SJCRH30 (cell line): ENCODE results near the gene CD2AP. TPM values are rescaled to one million over a fixed set of nuclear protein-coding genes. Genes with fewer than 3 reads are reported as not detected.
"Not testable (repeated sequence)": the region's sequence is repeated elsewhere in the genome, so short reads cannot be mapped to it uniquely, and the experiment has no call there.

Experiments used
- DNase-seq, 2 experiments: peaks; one replicate each; pipeline ENCODE4 v3.0.0-alpha.2; 2015 to 2020
- H3K27ac ChIP-seq: fragments of 250-450 bp; sonication (Bioruptor Pico); 2 replicates; pipeline ENCODE4 v1.5.1; 2020; ENCODE audit warnings: mild to moderate bottlenecking, moderate library complexity
- H3K27me3 ChIP-seq: fragments of 250-450 bp; sonication (Bioruptor Pico); 2 replicates; pipeline ENCODE4 v1.5.1; 2020; ENCODE audit warnings: mild to moderate bottlenecking, moderate library complexity
- H3K36me3 ChIP-seq: fragments of 250-450 bp; sonication (Bioruptor Pico); 2 replicates; pipeline ENCODE4 v1.5.1; 2020; ENCODE audit warnings: mild to moderate bottlenecking, moderate library complexity
- H3K4me1 ChIP-seq: fragments of 250-450 bp; sonication (Bioruptor Pico); 2 replicates; pipeline ENCODE4 v1.5.1; 2020; ENCODE audit warnings: mild to moderate bottlenecking, moderate library complexity
- H3K4me3 ChIP-seq: fragments of 250-450 bp; sonication (Bioruptor Pico); 2 replicates; pipeline ENCODE4 v1.5.1; 2020; ENCODE audit warnings: mild to moderate bottlenecking, moderate library complexity
- H3K9me3 ChIP-seq: fragments of 250-450 bp; sonication (Bioruptor Pico); replicated peaks from 2 replicates; pipeline ENCODE4 v1.5.1; 2020; ENCODE audit warnings: mild to moderate bottlenecking, moderate library complexity
- total RNA-seq: library from RNA; depleted of rRNA; stranded (reverse); fragments of >200 nt; shearing (Covaris generic); gene quantifications from 2 replicates; pipeline ENCODE4 v1.2.3, GENCODE V29; 2014

Gene CD2AP
- total RNA-seq, 1 experiment from 2014 or later, result 11.6 TPM

DNA sequence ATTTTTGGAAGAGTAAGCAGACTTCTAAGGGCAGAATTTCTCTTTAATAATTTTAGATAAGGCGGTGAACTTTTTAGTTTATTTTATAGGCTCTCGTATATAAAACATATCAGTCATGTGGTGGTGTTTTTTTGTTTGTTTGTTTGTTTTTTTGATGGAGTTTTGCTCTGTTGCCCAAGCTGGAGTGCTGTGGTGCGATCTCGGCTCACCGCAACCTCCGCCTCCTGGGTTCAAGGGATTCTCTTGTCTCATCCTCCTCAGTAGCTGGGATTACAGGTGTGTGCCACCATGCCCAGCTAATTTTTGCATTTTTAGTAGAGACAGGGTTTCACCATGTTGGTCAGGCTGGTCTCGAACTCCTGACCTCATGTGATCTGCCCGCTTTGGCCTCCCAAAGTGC lies 3.6 kb downstream of the CD2AP start:
- not testable (repeated sequence) for H3K36me3 ChIP-seq, H3K4me3 ChIP-seq, H3K27ac ChIP-seq

DNA sequence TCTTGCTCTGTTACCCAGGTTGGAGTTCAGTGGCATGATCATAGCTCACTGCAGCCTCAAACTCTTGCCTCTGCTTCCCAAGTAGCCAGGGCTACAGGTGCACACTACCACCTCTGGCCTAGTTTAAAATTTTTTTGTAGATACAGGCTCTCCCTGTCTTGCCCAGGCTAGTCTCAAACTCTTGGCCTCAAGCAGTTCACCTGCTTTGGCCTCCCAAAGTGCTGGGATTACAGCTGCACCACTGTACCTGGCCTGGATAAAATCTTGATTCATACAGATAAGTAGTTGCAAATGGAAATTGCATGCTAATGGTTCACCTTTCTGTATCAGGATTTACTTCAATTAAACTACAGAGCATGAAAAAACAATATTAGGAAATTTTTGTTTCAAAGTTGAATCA lies 4.2 kb downstream of the CD2AP start:
- H3K4me3 ChIP-seq, result no peak overlapping the region
- H3K4me1 ChIP-seq, result no peaks in the 10 kb centered on the region
- H3K27me3 ChIP-seq, result peaks cover 4% of the 10 kb centered on the region; the same call in 1 of the 2 replicates
- H3K27ac ChIP-seq, result no peak overlapping the region
- DNase-seq, result no peak
- H3K9me3 ChIP-seq, result no peaks in the 10 kb centered on the region
- no peaks in the 10 kb centered on the region for H3K36me3 ChIP-seq

More for the DNA sequence above, 3.6 kb downstream of the CD2AP start:
- not testable (repeated sequence) for H3K9me3 ChIP-seq, H3K27me3 ChIP-seq, DNase-seq, H3K4me1 ChIP-seq

DNA sequence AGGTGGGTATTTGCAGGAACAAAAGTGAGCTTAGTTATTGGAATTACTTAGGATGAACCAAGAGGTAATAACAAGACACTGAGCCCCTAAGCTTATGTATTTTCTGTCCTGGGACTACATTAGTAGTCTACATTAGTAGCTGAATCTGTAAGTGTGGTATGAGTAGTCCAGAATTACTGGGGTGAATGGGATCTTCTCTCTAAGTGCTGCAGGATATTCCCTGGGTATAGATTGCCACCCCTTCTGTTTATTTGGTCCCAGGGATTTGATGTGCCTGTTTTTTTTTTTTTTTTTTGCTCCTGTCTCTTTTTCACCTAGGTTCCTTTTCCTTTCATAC lies 5.9 kb downstream of the CD2AP start:
- no peak overlapping the region for H3K4me3 ChIP-seq
- H3K36me3 ChIP-seq, result no peaks in the 10 kb centered on the region
- H3K27me3 ChIP-seq, result no peaks in the 10 kb centered on the region
- H3K9me3 ChIP-seq, result no peaks in the 10 kb centered on the region
- no peak for DNase-seq
- H3K4me1 ChIP-seq, result no peaks in the 10 kb centered on the region
- no peak overlapping the region for H3K27ac ChIP-seq

DNA sequence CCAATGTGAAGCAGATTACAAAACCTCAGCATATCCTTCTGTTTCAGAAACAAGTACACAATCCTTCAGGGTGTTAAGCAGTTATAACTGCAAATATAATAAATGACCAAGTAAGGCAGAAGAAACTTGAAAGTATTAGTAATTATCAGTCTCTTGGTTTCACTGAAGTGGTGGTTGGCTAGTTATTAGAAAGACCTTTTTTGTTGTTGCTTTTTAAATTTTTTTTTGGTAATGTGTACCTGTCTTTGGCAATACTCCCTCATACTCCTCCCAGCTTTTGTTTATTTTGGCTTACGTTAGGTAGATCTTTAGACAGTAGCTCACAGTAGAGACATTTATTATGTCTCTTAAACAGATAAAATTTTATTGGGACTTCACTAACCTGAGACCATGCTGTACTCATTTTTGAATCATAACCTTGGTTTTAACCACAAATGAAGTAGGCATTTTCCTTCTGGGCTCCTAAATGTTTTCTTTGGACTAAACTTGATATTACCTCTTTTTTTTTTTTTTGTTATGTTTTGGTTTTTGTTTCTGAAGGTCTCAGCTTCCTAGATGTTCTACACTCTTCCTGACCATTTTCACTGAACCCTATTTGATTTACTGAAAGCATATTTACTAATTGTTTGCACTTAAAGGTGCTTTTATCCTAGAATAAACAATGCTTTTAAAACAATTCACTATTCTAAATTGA lies 6.4 kb downstream of the CD2AP start:
- H3K9me3 ChIP-seq, result no peaks in the 10 kb centered on the region
- H3K4me1 ChIP-seq, result no peaks in the 10 kb centered on the region
- no peak for DNase-seq
- H3K4me3 ChIP-seq, result no peak overlapping the region
- no peaks in the 10 kb centered on the region for H3K27me3 ChIP-seq
- H3K27ac ChIP-seq, result no peak overlapping the region
- H3K36me3 ChIP-seq, result no peaks in the 10 kb centered on the region

DNA sequence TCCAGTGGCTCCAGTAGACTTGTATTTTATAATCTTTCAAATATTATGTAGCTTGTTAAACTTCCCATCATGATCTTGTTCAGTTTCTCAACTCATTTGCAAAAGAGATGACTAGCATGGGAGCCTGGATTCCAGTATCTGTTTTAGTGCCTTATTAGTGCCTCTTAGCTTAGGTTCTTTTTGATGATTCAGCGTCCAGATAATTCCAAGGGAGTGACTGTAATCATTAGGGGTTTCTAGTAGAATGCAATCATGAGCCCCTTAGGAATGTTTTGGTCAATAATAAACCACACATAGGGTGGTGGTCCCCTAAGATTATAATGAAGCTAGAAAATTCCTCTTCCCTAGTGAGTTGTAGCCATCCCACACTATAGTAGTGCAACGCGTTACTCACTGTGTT lies 7.0 kb downstream of the CD2AP start:
- no peak overlapping the region for H3K4me3 ChIP-seq
- DNase-seq, result no peak

DNA sequence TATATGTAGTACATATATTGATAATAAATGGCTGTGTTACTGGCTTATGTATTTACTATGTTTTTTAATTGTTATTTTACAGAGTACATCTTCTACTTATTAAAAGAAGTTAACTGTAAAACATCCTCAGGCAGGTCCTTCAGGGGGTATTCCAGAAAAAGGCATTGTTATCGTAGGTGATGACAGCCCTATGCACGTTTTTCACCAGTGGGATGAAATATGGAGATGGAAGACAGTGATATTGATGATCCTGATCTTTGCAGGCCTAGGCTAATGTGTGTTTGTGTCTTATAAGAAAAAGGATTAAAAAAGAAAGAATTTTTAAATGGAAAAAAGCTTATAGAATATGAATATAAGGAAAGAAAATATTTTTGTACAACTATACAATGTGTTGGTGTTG lies 7.5 kb downstream of the CD2AP start:
- H3K4me1 ChIP-seq, result no peaks in the 10 kb centered on the region
- H3K27ac ChIP-seq, result no peak overlapping the region
- H3K36me3 ChIP-seq, result no peaks in the 10 kb centered on the region
- no peaks in the 10 kb centered on the region for H3K27me3 ChIP-seq
- H3K4me3 ChIP-seq, result no peak overlapping the region
- no peak for DNase-seq
- no peaks in the 10 kb centered on the region for H3K9me3 ChIP-seq

More for the DNA sequence above, 7.0 kb downstream of the CD2AP start:
- Histone ChIP-seq H3K36me3 (no peaks in the 10 kb centered on the region), H3K27me3 (no peaks in the 10 kb centered on the region), H3K27ac (no peak overlapping the region), H3K9me3 (no peaks in the 10 kb centered on the region), H3K4me1 (no peaks in the 10 kb centered on the region)

DNA sequence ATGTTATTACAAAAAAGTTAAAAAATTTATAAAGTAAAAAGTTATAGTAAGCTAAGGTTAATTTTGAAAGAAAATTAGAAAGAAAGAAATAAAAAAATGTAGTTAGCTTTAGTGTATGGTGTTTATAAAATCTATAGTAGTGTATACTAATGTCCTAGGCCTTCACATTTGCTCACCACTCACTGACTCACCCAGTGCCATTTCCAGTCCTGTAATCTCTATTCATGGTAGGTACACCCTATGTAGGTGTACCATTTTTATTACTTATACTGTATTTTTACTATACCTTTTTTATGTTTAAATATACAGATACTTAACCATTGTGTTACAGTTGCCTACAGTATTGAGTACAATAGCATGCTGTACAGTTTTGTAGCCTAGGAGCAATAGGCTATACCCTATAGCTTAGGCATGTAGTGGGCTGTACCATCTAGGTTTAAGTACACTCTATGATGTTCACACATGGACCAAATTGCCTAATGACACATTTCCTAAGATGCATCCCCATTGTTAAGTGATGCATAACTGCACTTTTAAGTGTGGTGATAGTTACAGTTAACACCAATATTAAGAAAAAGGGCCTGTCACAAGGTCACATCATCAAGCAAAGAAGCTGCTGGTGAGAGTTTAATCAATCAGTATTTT lies 8.0 kb downstream of the CD2AP start:
- no peaks in the 10 kb centered on the region for H3K36me3 ChIP-seq
- H3K4me1 ChIP-seq, result no peaks in the 10 kb centered on the region
- H3K27ac ChIP-seq, result no peak overlapping the region
- no peak overlapping the region for H3K4me3 ChIP-seq
- no peaks in the 10 kb centered on the region for H3K27me3 ChIP-seq
- H3K9me3 ChIP-seq, result no peaks in the 10 kb centered on the region
- no peak for DNase-seq

DNA sequence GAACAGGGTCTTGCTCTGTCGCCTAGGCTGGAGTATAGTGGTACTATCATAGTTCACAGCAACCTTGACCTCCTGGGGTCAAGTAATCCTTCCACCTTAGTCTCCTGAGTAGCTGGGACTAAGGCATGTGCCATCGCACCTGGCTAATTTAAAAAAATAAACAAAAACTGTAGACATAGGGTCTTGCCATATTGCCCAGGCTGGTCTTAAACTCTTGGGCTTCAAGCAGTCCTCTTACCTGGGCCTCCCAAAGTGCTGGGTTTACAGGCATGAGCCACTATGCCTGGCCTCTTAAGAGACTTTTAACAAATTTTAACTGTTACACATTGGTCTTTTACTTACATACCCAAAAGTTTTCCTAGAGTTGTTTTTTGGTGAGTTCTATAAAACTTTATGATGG lies 12.4 kb downstream of the CD2AP start:
- Histone ChIP-seq H3K4me1 (no peaks in the 10 kb centered on the region), H3K27ac (no peak overlapping the region), H3K36me3 (no peaks in the 10 kb centered on the region), H3K9me3 (no peaks in the 10 kb centered on the region), H3K27me3 (no peaks in the 10 kb centered on the region), H3K4me3 (no peak overlapping the region)
- DNase-seq, result no peak

DNA sequence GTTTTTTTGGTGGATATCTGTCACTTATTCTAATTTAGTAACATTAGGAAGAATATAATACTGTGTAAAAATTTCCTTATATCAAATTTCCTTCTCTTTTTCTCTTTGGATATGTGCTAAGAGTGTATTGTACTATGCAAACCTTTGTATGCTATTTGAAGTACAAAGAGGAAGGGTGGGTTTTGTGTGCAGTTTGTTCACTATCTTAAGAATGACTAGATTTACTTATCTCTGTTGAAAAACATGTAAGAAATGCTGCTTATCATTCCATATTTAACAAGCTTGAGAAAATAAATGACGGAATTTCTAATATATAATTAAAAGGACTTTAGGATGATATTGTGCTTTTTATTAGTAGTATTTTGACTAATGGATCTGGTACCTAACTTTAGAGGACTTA lies 13.1 kb downstream of the CD2AP start:
- H3K27ac ChIP-seq, result no peak overlapping the region
- no peaks in the 10 kb centered on the region for H3K9me3 ChIP-seq
- H3K4me3 ChIP-seq, result no peak overlapping the region
- no peaks in the 10 kb centered on the region for H3K36me3 ChIP-seq
- no peak for DNase-seq
- H3K4me1 ChIP-seq, result no peaks in the 10 kb centered on the region
- H3K27me3 ChIP-seq, result no peaks in the 10 kb centered on the region

DNA sequence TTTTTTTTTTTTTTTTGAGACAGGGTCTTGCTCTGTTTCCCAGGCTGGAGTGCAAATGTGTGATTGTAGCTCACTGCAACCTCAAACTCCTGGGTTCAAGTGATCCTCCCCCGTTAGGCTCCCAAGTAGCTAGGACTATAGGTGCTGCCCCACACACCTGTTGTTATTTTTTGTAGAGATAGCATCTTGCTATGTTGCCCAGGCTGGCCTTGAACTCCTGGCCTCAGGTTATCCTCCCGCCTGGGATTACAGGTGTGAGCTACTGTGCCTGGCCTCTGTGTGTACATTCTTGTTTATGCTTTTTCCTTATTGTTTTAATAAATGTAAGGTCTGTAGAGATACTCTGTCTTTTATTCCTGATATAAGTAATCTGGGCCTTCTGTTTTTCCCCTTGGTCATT lies 14.8 kb downstream of the CD2AP start:
- Histone ChIP-seq H3K4me3 (no peak overlapping the region), H3K27me3 (no peaks in the 10 kb centered on the region), H3K9me3 (no peaks in the 10 kb centered on the region), H3K36me3 (no peaks in the 10 kb centered on the region), H3K4me1 (no peaks in the 10 kb centered on the region), H3K27ac (no peak overlapping the region)
- DNase-seq, result no peak

DNA sequence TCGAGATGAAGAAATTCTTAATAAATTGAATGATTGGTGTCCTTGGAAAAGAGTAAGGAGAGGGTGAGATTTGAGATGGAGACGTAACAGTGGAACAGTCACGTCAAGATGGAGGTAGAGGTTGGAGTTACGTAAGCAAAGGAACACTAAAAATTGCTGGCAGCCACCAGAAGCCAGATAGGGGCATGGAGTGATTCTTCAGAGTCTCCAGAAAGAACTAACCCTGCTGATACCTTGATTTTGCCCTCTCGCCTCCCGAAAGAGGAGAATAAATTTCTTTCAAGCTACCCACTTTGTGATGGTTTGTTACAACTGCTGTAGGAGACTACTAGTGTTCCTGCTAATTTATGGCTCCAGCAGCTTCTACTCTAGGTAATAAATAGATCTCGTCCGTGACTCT lies 17.6 kb downstream of the CD2AP start:
- H3K27me3 ChIP-seq, result no peaks in the 10 kb centered on the region

DNA sequence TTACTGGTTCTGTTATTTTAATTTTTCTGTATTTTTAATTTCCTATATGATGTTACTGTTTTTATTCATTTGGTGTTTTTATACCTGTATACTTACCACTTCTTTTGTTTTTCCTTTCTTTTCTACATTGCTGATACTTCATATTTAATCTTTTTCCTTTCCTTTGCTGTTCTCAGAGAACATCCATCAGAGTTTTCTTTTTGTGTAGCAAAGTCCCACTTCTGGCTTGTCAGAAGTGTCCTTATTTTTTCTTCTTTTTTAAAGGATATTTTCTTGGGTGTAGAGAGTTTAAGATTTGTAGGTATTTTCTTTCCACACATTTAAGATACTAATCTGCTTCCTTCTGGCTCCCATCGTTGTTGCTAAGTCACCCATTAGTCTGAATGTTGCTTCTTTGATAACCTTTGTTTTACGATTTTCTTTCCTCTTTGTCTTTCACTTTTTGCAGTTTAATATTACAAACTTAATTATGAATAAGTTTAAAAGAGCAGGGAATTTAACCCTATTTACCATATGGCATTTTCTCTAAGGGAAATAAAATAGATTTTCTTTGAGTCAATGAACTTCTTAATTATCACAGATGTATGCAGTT lies 18.5 kb downstream of the CD2AP start:
- Histone ChIP-seq H3K9me3 (no peaks in the 10 kb centered on the region), H3K27ac (no peak overlapping the region), H3K36me3 (no peaks in the 10 kb centered on the region), H3K4me3 (no peak overlapping the region), H3K27me3 (no peaks in the 10 kb centered on the region), H3K4me1 (no peaks in the 10 kb centered on the region)
- DNase-seq, result no peak

More for the DNA sequence above, 17.6 kb downstream of the CD2AP start:
- Histone ChIP-seq H3K4me1 (no peaks in the 10 kb centered on the region), H3K36me3 (no peaks in the 10 kb centered on the region), H3K4me3 (no peak overlapping the region), H3K27ac (no peak overlapping the region), H3K9me3 (no peaks in the 10 kb centered on the region)
- DNase-seq, result no peak

DNA sequence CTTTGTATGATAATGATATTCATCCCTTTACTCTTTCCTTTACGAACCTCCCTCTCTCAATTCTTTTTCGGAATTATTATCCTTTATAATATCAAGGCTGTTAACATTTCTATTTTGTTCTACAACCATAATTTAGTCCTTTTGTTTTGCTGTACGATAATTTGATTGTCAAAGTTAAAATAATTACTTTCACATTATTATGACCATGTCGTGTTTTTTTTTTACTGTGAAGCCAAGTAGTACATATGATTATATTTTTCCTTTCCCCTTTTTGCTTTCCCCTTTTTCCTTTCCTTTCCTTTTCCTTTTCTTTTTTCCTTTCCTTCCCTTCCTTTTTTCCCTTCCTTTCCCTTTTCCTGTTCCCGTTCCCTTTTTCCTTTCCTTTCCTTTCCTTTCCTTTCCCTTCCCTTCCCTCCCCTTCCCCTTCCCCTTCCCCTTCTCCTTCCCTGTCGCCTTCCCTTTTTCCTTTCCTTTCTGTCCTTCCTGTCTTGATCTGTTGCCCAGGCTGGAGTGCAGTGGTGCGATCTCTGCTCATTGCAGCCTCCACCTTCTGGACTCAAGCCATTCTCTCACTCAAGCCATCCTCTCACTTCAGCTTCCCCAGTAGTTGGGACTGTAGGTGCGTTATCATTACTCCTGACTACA lies 19.5 kb downstream of the CD2AP start:
- Histone ChIP-seq H3K27me3 (no peaks in the 10 kb centered on the region), H3K36me3 (no peaks in the 10 kb centered on the region), H3K4me3 (no peak overlapping the region), H3K9me3 (no peaks in the 10 kb centered on the region), H3K4me1 (no peaks in the 10 kb centered on the region), H3K27ac (no peak overlapping the region)
- no peak for DNase-seq

DNA sequence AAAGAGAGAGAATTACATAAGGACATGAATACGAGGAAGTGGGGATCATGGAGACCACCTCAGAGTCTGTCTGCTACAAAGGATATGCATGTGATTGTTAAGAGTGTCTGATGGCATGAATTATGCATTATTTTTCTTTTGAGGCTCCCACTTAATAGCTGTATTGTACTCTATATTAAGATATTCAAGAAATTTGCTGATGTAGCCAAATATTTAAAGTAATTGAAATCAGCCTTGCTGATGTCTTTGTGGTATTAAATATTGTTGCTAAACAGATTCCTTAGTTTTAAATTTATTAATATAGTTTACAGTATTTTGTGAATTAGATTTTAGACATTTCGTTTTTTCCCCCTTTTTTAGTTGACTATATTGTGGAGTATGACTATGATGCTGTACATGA lies 25.3 kb downstream of the CD2AP start:
- no peak overlapping the region for H3K4me3 ChIP-seq
- H3K27ac ChIP-seq, result no peak overlapping the region
- H3K4me1 ChIP-seq, result no peaks in the 10 kb centered on the region
- DNase-seq, result no peak
- H3K9me3 ChIP-seq, result no peaks in the 10 kb centered on the region
- H3K36me3 ChIP-seq, result no peaks in the 10 kb centered on the region
- H3K27me3 ChIP-seq, result no peaks in the 10 kb centered on the region

DNA sequence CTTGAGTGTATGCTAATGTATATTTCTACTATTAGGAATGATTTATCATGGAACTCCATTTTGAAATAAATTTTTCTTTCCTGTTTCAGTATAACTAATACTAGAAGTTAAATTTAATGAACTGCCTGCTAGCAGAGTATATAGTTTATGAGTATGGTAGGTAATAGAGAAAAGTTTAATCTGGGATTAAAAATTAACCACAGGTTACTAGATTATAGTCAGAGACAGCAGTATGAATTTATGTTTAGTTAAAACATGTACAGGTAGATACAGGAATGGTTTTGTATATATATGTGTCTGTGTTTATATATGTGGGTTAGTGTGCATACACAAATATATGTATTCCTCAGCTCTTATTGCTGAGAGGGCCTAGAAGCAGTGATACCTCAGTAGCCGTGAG lies 32.3 kb downstream of the CD2AP start:
- Histone ChIP-seq H3K27ac (no peak overlapping the region), H3K4me1 (no peaks in the 10 kb centered on the region), H3K9me3 (no peaks in the 10 kb centered on the region), H3K27me3 (no peaks in the 10 kb centered on the region), H3K4me3 (no peak overlapping the region), H3K36me3 (no peaks in the 10 kb centered on the region)
- no peak for DNase-seq
